GM18909 (cell line): ENCODE measurements around the gene TTBK2.
"Not testable (repeated sequence)": the region's sequence is repeated elsewhere in the genome, so short reads cannot be mapped to it uniquely, and the experiment has no call there.

ENCODE experiments used
- ATAC-seq: cut with Tn5 transposase; IDR thresholded peaks from one replicate; pipeline ENCODE4 v1.9.1; 2021; ENCODE audit warnings: mild to moderate bottlenecking; ENCODE audit not compliant: unreplicated experiment, poor library complexity

The TTBK2 gene

GRCh38 chr15:42920519-42921341, at the start of gene TTBK2:
TTBK2 (minus strand) TSS chr15:42920778; CDS start chr15:42878617, 42,161 bp downstream.
- ATAC-seq: peak; percentile 96

DNA sequence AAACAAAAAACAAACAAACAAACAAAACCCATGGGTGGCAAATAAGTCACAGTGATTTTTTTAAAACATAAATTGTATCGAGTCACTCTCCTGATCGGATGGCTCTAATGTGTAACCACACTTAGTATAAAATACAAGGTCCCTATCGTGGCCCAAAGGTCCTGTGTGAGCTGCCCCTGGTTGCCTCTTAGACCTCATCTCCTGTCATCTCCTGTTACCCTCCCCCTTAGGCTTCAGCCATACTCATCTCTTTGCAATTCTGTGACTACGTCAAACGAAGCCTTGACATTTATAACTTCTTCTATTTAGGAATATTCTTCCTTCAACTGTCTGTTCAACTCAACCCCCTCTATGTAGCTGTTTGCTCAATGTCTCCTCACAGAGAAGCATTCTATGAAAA, 43.9 kb upstream of the TTBK2 start:
- ATAC-seq: no peak

GRCh38 chr15:42955518-42955917, 34.9 kb upstream of the TTBK2 start:
- no peak for ATAC-seq

GRCh38 chr15:42954291-42954690, 33.7 kb upstream of the TTBK2 start:
- ATAC-seq: no peak

DNA sequence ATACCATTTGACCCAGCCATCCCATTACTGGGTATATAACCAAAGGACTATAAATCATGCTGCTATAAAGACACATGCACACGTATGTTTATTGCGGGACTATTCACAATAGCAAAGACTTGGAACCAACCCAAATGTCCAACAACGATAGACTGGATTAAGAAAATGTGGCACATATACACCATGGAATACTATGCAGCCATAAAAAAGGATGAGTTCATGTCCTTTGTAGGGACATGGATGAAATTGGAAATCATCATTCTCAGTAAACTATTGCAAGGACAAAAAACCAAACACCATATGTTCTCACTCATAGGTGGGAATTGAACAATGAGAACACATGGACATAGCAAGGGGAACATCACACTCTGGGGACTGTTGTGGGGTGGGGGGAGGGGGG, 28.3 kb upstream of the TTBK2 start:
- not testable (repeated sequence) for ATAC-seq

DNA sequence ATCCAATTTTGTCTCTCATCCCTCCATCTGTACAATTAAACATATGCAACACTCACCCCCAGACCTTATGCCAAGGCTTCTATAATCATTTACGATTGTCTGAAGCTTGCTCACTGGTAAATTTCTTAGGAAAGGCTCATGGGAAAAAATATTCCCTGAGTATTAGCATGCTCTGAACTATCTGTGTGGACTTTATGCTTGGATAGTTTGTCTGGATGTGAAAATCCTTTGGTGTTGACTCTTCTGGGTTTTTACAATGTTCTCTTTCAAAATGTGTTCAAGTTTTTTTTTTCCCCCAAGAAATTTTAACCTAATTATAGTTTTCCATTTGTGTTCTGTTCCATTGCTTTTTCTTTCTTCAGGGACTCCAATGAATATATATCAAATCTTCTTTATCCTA, 19.9 kb upstream of the TTBK2 start:
- no peak for ATAC-seq

- ATAC-seq: no peak
Observed at GRCh38 chr15:42939841-42940240, 19.3 kb upstream of the TTBK2 start.

- no peak for ATAC-seq
Observed at GRCh38 chr15:42937143-42937542, 16.6 kb upstream of the TTBK2 start.

- no peak for ATAC-seq
Observed at GRCh38 chr15:42933886-42934667, 13.5 kb upstream of the TTBK2 start.

GRCh38 chr15:42932833-42933515, 12.4 kb upstream of the TTBK2 start:
- no peak for ATAC-seq

DNA sequence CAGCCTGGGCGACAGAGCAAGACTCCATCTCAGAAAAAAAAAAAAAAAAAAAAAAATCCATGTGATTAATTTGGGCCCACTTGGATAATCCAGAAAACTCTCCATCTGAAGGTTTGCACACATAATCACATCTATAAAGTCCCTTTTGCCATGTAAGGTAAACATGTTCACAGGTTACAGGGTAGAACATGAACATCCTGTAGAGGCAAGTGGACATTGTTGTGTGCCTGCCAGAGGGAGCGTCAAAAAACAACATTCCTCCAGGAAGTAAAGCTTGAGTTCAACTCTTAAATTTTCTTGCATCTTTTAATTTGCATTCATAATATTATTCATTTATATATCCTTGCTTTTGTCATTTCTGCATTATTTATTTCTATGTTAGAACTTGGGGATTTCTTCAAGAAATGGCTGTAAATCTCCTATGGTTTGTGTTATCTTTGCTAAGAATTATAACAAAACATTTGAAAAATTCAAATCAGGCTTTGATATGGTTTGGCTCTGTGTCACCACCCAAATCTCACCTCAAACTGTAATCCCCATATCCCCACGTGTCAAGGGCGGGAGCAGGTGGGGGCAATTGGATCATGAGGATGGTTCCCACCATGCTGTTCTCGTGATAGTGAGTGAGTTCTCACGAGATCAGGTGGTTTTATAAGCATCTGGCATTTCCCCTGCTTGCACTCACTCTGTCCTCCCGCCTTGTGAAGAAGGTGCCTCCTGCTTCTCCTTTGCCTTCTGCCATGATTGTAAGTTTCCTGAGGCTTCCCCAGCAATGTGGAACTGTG, 11.3 kb upstream of the TTBK2 start:
- no peak for ATAC-seq

- no peak for ATAC-seq
Observed at GRCh38 chr15:42929306-42929848, 8.8 kb upstream of the TTBK2 start.

DNA sequence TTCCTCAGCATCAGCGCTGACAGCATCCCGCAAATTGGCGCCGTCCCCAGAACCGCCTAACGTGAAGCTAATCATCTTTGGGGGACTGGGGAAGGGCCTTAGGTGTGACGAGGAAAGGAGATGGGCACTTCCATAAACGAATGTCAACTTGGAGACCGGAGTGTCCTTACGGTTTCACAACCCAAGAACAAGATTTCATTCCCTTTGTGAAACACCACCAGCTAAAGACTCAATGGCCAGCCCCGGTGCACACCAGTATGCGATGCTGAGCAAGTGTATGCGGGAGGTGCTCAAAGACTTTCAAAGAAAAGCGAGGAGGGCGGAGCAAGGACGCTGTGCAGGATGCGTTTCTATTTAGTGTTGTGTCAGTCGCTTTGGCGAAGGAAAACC, 759 bp upstream of the TTBK2 start:
- ATAC-seq: no peak

DNA sequence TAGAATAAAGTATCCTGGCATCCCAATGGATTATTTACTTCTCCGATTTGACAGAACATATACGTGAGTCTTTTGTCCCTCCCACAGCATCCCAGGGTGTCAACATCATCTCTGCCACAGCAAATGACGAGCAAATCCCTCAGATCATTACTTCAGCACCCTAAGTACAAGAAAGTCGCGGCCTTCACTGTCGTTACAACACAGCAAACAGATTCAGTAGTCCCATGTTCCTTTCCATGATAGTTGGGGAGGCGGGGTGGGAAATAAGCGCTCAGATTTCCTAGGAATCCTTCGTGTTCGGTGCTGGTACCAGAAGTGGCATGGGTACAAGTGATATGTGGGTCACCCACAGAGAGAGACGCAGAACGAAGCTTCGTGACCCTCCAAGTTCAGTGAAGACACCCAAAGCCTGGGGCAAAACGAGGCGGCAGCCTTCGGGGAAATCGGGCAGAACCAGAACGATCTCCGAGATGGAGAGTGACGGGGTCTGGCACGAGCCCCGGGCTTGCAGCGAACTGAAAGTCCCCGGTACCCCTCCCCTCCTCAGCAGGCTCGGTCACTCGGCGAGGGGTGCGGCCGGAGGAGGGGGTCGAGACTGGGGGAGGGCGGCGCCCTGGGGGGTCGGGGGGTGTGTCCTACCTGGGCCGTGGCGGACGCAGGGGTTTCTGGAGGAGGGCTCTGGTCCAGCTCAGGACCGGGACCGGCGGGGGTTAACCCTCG, 619 bp downstream of the TTBK2 start:
- ATAC-seq: peak; percentile 29

- no peak for ATAC-seq
Observed at GRCh38 chr15:42919308-42919707, 1.3 kb downstream of the TTBK2 start.

GRCh38 chr15:42918047-42918446, 2.5 kb downstream of the TTBK2 start:
- ATAC-seq: no peak

- ATAC-seq: no peak
Observed at GRCh38 chr15:42915654-42916315, 4.8 kb downstream of the TTBK2 start.

DNA sequence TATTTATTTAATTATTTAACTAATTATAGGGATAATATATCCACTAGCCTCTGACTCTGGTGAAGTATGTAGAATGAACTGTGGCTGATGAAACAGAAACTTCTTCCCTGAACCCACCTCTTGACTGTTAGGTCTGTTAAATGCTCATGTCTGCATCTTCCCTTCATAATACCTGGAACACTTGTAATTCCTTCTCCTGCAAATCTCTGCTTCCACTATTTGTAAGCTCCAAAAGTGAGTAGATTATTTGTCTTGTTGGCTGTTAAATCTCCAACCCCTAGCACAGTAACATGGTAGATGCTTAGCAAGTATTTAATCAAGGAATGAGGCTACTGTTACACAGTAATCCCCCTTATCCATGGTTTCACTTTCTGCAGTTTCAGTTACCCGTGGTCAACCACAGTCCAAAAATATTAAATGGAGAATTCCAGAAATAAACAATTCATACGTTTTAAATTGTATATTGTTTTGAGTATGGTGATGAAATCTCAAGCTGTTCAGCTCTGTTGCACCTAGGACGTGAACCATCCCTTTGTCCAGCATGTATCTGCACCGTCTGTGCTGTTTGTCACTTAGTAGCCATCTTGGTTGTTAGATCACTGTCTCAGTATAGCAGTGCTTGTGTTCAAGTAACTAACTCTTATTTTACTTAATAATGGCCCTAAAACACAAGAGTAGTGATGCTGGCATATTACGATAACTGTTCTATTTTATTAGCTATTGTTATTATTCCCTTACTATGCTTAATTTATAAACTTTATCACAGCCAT, 5.7 kb downstream of the TTBK2 start:
- no peak for ATAC-seq
